ENCODE measurements around the gene CDH13. TPM values are rescaled to one million over a fixed set of nuclear protein-coding genes. Genes with fewer than 3 reads are reported as not detected.

The CDH13 gene
- total and polyA plus RNA-seq, 2 experiments from 2014 or later = 1.6 to 4.4 TPM

GRCh38 chr16:83680980-83681379 lies 1054.2 kb downstream of the CDH13 start:
- H3K27ac ChIP-seq (ENCODE audit: low read depth) = no peak overlapping the region
- DNase-seq (ENCODE audit: low spot score) (no peak), ATAC-seq (no peak)
- H3K36me3 Mint-ChIP-seq (ENCODE audit: low read depth) = no peaks in the 10 kb centered on the region
- no peaks in the 10 kb centered on the region for H3K79me2 ChIP-seq (replicated peaks; ENCODE audit: insufficient read depth)
- H3F3A ChIP-seq (replicated peaks; ENCODE audit: low read depth) = no peaks in the 10 kb centered on the region
- H3K9me3 Mint-ChIP-seq = no peaks in the 10 kb centered on the region
- peaks cover 8% of the 10 kb centered on the region for H3K4me1 ChIP-seq (ENCODE audit: insufficient read depth)
- H4K20me1 ChIP-seq (replicated peaks; ENCODE audit: insufficient read depth) = no peaks in the 10 kb centered on the region
- H3K27me3 Mint-ChIP-seq (ENCODE audit: insufficient read depth, low read depth, poor library complexity) = peaks cover 10% of the 10 kb centered on the region
- H3K27ac Mint-ChIP-seq = no peak overlapping the region
- no peaks in the 10 kb centered on the region for H3K27me3 ChIP-seq (ENCODE audit: insufficient read depth)
- H3K4me2 ChIP-seq = no peak overlapping the region
- no peak overlapping the region for H3K4me3 ChIP-seq
- no peak overlapping the region for H3K4me3 Mint-ChIP-seq
- no peak for TF ChIP-seq JUNB (IDR thresholded peaks at IDR 0.05; ENCODE audit: unreplicated experiment)
- TF ChIP-seq ETS1 (IDR thresholded peaks at IDR 0.05) = no peak
- TF ChIP-seq EZH2phosphoT487 (IDR thresholded peaks at IDR 0.05; ENCODE audit: unreplicated experiment) = no peak
- TF ChIP-seq, protein P1, sequence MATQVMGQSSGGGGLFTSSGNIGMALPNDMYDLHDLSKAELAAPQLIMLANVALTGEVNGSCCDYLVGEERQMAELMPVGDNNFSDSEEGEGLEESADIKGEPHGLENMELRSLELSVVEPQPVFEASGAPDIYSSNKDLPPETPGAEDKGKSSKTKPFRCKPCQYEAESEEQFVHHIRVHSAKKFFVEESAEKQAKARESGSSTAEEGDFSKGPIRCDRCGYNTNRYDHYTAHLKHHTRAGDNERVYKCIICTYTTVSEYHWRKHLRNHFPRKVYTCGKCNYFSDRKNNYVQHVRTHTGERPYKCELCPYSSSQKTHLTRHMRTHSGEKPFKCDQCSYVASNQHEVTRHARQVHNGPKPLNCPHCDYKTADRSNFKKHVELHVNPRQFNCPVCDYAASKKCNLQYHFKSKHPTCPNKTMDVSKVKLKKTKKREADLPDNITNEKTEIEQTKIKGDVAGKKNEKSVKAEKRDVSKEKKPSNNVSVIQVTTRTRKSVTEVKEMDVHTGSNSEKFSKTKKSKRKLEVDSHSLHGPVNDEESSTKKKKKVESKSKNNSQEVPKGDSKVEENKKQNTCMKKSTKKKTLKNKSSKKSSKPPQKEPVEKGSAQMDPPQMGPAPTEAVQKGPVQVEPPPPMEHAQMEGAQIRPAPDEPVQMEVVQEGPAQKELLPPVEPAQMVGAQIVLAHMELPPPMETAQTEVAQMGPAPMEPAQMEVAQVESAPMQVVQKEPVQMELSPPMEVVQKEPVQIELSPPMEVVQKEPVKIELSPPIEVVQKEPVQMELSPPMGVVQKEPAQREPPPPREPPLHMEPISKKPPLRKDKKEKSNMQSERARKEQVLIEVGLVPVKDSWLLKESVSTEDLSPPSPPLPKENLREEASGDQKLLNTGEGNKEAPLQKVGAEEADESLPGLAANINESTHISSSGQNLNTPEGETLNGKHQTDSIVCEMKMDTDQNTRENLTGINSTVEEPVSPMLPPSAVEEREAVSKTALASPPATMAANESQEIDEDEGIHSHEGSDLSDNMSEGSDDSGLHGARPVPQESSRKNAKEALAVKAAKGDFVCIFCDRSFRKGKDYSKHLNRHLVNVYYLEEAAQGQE (IDR thresholded peaks at IDR 0.05; ENCODE audit: unreplicated experiment) = no peak
- TF ChIP-seq EZH2 (IDR thresholded peaks at IDR 0.05; ENCODE audit: low read depth, unreplicated experiment) = no peak
- no peak for TF ChIP-seq NANOG (IDR thresholded peaks at IDR 0.05; ENCODE audit: borderline replicate concordance)
- no peak for TF ChIP-seq ZNF114 (CRISPR knock-in tag; IDR thresholded peaks at IDR 0.05)
- no peak for TF ChIP-seq ZNF331 (CRISPR knock-in tag; IDR thresholded peaks at IDR 0.05; ENCODE audit: low read depth)
- TF ChIP-seq CREB1 (CRISPR knock-in tag; IDR thresholded peaks at IDR 0.05; ENCODE audit: low read depth) = no peak
- TF ChIP-seq POLR2AphosphoS5 (IDR thresholded peaks at IDR 0.05; ENCODE audit: low read depth) = no peak
- TF ChIP-seq STAT1 (IDR thresholded peaks at IDR 0.05; ENCODE audit: unreplicated experiment) = no peak
- no peak for TF ChIP-seq CTCF (conservative IDR thresholded peaks at IDR 0.05; ENCODE audit: low read depth in 2 of 2)
- TF ChIP-seq ZNF462 (CRISPR knock-in tag; IDR thresholded peaks at IDR 0.05) = no peak
- H2AFZ ChIP-seq = no peak overlapping the region
- H3K9me2 ChIP-seq (ENCODE audit: insufficient read depth) = 0 out of 2 replicates have a peak, but pooled peaks cover 4% of the 10 kb centered on the region
- H3K36me3 ChIP-seq (ENCODE audit: insufficient read depth) = no peaks in the 10 kb centered on the region
- peaks cover 19% of the 10 kb centered on the region for H3K4me1 Mint-ChIP-seq

All from GM23338 (cell line).